NK-92 treated with Interleukin-12 subunit alpha and Interleukin-12 subunit beta, amount 100 ng/mL, for 24 hours (cell line): Measurements from ENCODE around the gene GATAD1.
"Not testable (repeated sequence)": the region's sequence is repeated elsewhere in the genome, so short reads cannot be mapped to it uniquely, and the experiment has no call there.

Experiments used
- DNase-seq: peaks from one replicate; lab custom pipeline; 2025; lab: John Stamatoyannopoulos, UW

Gene GATAD1, protein sequence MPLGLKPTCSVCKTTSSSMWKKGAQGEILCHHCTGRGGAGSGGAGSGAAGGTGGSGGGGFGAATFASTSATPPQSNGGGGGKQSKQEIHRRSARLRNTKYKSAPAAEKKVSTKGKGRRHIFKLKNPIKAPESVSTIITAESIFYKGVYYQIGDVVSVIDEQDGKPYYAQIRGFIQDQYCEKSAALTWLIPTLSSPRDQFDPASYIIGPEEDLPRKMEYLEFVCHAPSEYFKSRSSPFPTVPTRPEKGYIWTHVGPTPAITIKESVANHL

GRCh38 chr7:92447345-92448204 is at the start of gene GATAD1:
Gene GATAD1 (plus strand): TSS chr7:92447482. CDS start chr7:92447730, 248 bp downstream.
- peak; percentile 86 for DNase-seq

GRCh38 chr7:92397542-92397941 is 49.7 kb upstream of the GATAD1 start:
- no peak for DNase-seq

- no peak for DNase-seq
These were observed 47.3 kb upstream of the GATAD1 start for GRCh38 chr7:92400013-92400412.

DNA sequence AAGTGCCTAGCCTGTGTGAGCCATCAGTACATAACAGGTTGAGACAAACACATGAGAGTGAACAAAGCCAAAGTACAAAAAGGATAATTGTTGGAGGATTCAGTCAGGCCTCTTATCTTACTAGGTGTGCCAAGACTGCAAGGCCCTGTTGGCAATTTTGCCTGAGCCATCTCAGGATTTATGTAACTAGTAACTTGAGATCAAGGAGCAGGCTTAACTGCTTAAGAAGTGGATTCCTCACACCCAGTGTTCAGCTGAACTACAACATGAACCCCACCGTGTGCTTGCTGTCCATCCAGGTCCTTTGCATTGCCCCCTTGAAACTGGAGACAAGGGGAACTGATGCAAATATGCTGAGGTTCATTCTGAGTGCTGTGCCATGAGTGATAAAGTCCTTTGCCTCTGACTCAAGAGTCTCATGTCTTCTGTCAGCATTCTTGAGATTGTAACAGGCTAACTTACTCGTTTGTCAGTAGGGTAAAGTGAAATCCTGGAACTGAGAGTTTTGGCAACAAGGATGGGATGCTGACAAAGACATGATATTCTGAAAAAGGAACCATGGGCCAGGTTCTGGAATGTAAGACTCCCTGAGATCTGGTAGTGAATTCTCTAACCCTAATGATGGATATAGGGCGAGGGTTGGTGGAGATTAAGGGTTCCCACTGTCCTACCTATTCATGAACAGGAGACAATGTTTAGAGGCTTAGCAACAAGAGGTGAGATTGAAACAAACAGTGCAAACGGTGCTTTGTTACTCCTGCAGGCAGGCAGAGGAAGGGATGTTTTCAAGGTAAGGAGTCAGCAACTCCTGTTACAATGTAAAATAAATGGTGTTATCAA is 44.1 kb upstream of the GATAD1 start:
- DNase-seq, result no peak

GRCh38 chr7:92403760-92404074 is 43.6 kb upstream of the GATAD1 start:
- DNase-seq, result peak; percentile 58

DNA sequence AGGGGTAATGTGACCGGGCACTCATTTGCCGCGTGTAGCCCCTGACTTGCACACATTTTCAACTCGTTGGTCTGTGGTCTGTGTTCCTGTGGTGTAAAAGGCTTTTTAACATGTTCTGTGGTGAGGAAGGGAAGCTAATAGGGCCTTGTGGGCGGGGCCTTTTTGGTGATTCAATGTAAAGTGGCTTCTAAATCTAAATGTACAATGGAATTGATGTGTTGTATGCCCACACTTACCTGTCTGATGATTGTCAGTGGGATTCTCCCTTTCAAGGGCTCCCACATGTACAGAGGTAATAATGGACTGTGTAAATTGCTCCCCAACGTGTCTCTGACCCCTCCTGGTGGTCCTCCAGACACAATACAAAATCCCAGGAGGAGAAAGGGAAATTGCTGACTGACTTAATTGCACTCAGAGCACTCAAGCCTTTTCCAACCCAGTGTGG is 43.1 kb upstream of the GATAD1 start:
- DNase-seq, result peak; percentile 85

- no peak for DNase-seq
These were observed 37.9 kb upstream of the GATAD1 start for GRCh38 chr7:92409357-92409756.

GRCh38 chr7:92410162-92410561 is 37.1 kb upstream of the GATAD1 start:
- DNase-seq, result not testable (repeated sequence)

- no peak for DNase-seq
These were observed 34.5 kb upstream of the GATAD1 start for GRCh38 chr7:92412745-92413144.

GRCh38 chr7:92413550-92413949 is 33.7 kb upstream of the GATAD1 start:
- no peak for DNase-seq

GRCh38 chr7:92415225-92415624 is 32.1 kb upstream of the GATAD1 start:
- no peak for DNase-seq

DNA sequence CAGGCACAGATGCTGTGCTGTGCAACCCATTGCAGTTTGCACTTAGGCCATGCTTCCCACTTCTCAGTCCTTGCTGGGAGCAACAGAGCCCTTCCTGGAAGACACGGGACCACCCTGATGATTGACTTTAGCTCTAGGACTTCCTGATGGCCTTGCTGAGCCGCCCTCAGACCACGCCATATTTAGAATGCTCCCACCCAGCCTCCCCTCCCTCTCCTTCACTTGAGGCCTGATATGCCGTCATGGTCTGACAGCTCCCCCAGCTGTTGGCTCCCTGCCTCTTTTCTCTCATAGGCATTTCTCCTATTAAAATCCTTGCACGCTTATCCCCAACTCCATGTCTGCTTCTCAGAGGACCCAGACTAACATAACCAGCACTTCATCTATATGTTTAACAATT is 29.4 kb upstream of the GATAD1 start:
- DNase-seq, result no peak

DNA sequence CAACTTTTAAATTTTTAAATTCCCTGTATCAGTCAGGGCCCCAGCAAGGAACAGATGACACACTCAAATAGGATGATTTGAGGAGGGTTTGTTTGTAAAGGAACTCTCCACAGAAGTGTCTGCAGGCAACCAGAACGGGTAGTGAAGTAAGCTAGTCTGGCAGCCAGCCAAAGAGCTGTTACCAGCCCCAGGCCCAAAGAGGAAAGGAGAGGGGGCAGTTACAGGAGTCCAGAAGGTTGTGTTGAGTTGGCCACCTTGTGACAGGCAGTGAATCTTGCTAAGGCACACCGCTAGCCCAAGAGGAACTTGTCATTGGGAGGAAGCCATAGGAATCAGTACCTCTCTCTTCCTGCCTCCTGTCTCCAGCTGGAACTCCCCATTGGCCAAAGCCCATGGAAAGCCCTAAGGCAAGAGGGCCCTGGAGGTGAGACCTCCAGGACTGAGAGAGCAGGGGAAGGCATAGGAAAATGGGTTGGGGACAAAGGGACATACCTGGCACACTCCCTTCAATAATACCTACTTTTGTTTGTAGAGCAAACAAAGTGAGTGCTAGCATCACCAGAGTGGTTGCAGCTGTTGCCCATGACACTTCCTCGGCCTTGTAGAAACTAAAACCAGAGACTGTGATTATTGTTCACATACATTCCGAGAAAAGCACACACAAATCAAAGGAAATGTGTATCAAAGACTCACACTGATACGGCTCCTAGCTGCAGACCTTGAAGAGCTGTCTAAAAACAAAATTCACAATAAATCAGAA is 25.4 kb upstream of the GATAD1 start:
- no peak for DNase-seq

- no peak for DNase-seq
These were observed 24.4 kb upstream of the GATAD1 start for GRCh38 chr7:92422926-92423325.

GRCh38 chr7:92423710-92424131 is 23.6 kb upstream of the GATAD1 start:
- no peak for DNase-seq

- DNase-seq, result no peak
These were observed 21.9 kb upstream of the GATAD1 start for GRCh38 chr7:92425311-92425947.

- no peak for DNase-seq
These were observed 20.1 kb upstream of the GATAD1 start for GRCh38 chr7:92427193-92427592.

DNA sequence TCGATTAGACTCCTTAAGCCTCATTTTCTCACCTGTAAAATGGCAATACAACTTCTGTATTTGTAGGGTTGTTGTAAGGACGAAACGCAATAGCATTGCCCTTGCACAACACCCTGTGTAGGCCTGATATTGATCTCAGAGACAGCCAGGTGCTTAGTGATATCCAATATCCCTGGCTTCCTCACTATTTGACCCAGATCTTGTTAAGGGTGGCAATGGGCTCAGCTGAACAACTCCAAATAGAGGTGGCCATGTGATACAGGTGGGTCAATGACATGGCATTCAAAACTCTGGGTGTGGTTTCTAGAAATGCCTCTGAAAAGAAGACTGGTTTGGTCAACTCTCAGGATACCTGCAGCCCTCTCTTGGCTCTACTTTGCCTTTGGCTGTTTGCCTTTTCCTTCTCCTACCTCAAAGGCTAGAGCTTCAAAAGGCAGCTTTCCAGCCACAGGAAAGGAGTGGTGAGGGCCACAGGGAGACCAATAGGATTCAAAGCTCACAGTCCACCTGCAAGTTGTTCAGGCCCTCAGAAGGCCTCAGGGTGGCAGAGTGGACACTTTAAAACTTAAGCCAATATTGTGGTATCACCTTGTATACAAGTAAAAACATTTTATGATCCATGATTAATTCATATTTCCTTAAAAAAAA is 14.9 kb upstream of the GATAD1 start:
- no peak for DNase-seq

GRCh38 chr7:92433019-92433418 is 14.3 kb upstream of the GATAD1 start:
- DNase-seq, result no peak

DNA sequence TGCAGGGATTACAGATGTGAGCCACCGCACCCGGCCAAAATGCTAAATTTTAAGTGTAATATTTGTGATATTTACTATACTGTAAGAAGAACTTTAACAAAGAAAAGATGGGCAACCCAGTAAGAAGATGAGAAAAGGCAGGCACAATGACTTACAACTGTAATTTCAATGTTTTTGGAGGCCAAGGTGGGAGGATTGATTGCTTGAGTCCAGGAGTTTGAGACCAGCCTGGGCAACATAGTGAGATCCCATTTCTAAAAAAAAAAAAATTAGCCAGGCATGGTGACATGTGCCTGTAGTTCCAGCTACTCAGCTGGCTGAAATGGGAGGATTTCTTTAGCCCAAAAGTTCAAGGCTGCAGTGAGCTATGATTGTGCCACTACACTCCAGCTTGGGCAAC is 11.7 kb upstream of the GATAD1 start:
- DNase-seq, result no peak
